BLaER1 treated with 17β-estradiol and CSF1 and Interleukin-3, amounts not matched to agents 10 nM and 100 nM (cell line): Measurements from ENCODE around the gene CGA.

Experiments
- H3K27ac ChIP-seq, 11 experiments: shearing (Covaris generic); formaldehyde crosslinking; 2 replicates each; pipeline ENCODE4 v1.8.1; 2022
- H3K27me3 ChIP-seq, 11 experiments: shearing (Covaris generic); formaldehyde crosslinking; 2 replicates each; pipeline ENCODE4 v1.8.1; 2022
- H3K36me3 ChIP-seq, 11 experiments: shearing (Covaris generic); formaldehyde crosslinking; 2 replicates each; pipeline ENCODE4 v1.8.1; 2022
- H3K4me1 ChIP-seq, 10 experiments: shearing (Covaris generic); formaldehyde crosslinking; 2 replicates each; pipeline ENCODE4 v1.8.1; 2022
- H3K4me2 ChIP-seq, 11 experiments: shearing (Covaris generic); formaldehyde crosslinking; 2 replicates each; pipeline ENCODE4 v1.8.1; 2022
- H3K4me3 ChIP-seq, 10 experiments: shearing (Covaris generic); formaldehyde crosslinking; 2 replicates each; pipeline ENCODE4 v1.8.1; 2022
- H3K9ac ChIP-seq, 11 experiments: shearing (Covaris generic); formaldehyde crosslinking; 2 replicates each; pipeline ENCODE4 v1.8.1; 2022
- H3K9me3 ChIP-seq, 11 experiments: shearing (Covaris generic); formaldehyde crosslinking; replicated peaks in 1 of 11; 2 replicates each; pipeline ENCODE4 v1.8.1; 2022
- H4K20me1 ChIP-seq, 11 experiments: shearing (Covaris generic); formaldehyde crosslinking; 2 replicates each; pipeline ENCODE4 v1.8.1; 2022
- Cebpa-rat ChIP-seq, 11 experiments: shearing (Covaris generic); IDR thresholded peaks; 2 replicates each; pipeline ENCODE4 v1.8.1; 2022

The CGA gene

GRCh38 chr6:87094576-87094975, 330 bp downstream of the CGA start:
- Histone ChIP-seq H4K20me1 (no peaks in the 10 kb centered on the region), H3K4me3 (no peak overlapping the region), H3K4me1 (peaks cover 0 to 8% (median 0%) of the 10 kb centered on the region in 10 experiments; a peak in 4 of 20 replicates), H3K27ac (no peak overlapping the region), H3K27me3 (no peaks in the 10 kb centered on the region), H3K9me3 (no peaks in the 10 kb centered on the region), H3K9ac (no peak overlapping the region), H3K36me3 (no peaks in the 10 kb centered on the region), H3K4me2 (no peak overlapping the region)
- no peak for TF ChIP-seq Cebpa-rat (IDR thresholded peaks at IDR 0.05)

DNA sequence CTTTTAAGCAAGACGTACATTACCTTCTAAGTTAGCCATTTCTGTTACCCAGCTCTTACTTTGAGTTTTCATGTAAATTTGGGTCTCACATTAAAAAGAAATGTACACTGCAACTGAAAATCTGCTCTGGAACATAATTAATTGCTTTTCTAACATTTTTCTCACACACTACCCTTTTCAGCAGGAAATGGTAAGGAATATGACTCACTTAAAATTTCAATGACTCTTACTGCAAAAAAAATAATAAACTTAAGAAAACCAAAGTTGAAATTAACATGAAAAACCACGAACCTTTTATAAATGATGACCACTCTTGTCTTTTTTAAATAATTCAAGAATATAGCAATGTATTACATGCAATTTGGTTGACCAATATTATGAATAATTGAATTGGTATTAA, 1.3 kb downstream of the CGA start:
- H4K20me1 ChIP-seq = no peaks in the 10 kb centered on the region
- H3K27ac ChIP-seq = no peak overlapping the region
- no peaks in the 10 kb centered on the region for H3K9me3 ChIP-seq
- H3K36me3 ChIP-seq = no peaks in the 10 kb centered on the region
- H3K4me3 ChIP-seq = no peak overlapping the region
- no peaks in the 10 kb centered on the region for H3K4me1 ChIP-seq
- no peak overlapping the region for H3K4me2 ChIP-seq
- TF ChIP-seq Cebpa-rat (IDR thresholded peaks at IDR 0.05) = no peak
- no peak overlapping the region for H3K9ac ChIP-seq
- no peaks in the 10 kb centered on the region for H3K27me3 ChIP-seq

GRCh38 chr6:87093199-87093598, 1.7 kb downstream of the CGA start:
- Histone ChIP-seq H3K9ac (no peak overlapping the region), H3K4me2 (no peak overlapping the region), H3K36me3 (no peaks in the 10 kb centered on the region)

GRCh38 chr6:87092435-87092834, 2.5 kb downstream of the CGA start:
- Histone ChIP-seq H3K27me3 (no peaks in the 10 kb centered on the region), H3K27ac (no peak overlapping the region), H3K36me3 (no peaks in the 10 kb centered on the region), H3K4me1 (no peaks in the 10 kb centered on the region), H3K9ac (no peak overlapping the region), H3K9me3 (no peaks in the 10 kb centered on the region), H3K4me3 (no peak overlapping the region), H4K20me1 (no peaks in the 10 kb centered on the region), H3K4me2 (no peak overlapping the region)
- no peak for TF ChIP-seq Cebpa-rat (IDR thresholded peaks at IDR 0.05)

More at GRCh38 chr6:87093199-87093598, 1.7 kb downstream of the CGA start:
- Histone ChIP-seq H3K27me3 (no peaks in the 10 kb centered on the region), H4K20me1 (no peaks in the 10 kb centered on the region), H3K9me3 (no peaks in the 10 kb centered on the region), H3K4me3 (no peak overlapping the region), H3K4me1 (no peaks in the 10 kb centered on the region), H3K27ac (no peak overlapping the region)
- no peak for TF ChIP-seq Cebpa-rat (IDR thresholded peaks at IDR 0.05)

GRCh38 chr6:87089135-87089534, 5.8 kb downstream of the CGA start:
- H3K27me3 ChIP-seq = no peaks in the 10 kb centered on the region
- H3K4me3 ChIP-seq = no peak overlapping the region
- no peak overlapping the region for H3K4me2 ChIP-seq
- TF ChIP-seq Cebpa-rat (IDR thresholded peaks at IDR 0.05) = no peak
- H3K4me1 ChIP-seq = no peaks in the 10 kb centered on the region
- no peak overlapping the region for H3K9ac ChIP-seq
- H3K36me3 ChIP-seq = no peaks in the 10 kb centered on the region
- H3K9me3 ChIP-seq = no peaks in the 10 kb centered on the region
- no peak overlapping the region for H3K27ac ChIP-seq
- no peaks in the 10 kb centered on the region for H4K20me1 ChIP-seq

GRCh38 chr6:87088076-87088475, 6.8 kb downstream of the CGA start:
- no peaks in the 10 kb centered on the region for H3K9me3 ChIP-seq
- no peak overlapping the region for H3K9ac ChIP-seq
- H4K20me1 ChIP-seq = no peaks in the 10 kb centered on the region
- H3K4me3 ChIP-seq = no peak overlapping the region
- H3K4me1 ChIP-seq = no peaks in the 10 kb centered on the region
- no peaks in the 10 kb centered on the region for H3K36me3 ChIP-seq
- H3K27ac ChIP-seq = no peak overlapping the region
- H3K4me2 ChIP-seq = no peak overlapping the region
- no peaks in the 10 kb centered on the region for H3K27me3 ChIP-seq
- TF ChIP-seq Cebpa-rat (IDR thresholded peaks at IDR 0.05) = no peak

GRCh38 chr6:87082160-87082721, 12.7 kb downstream of the CGA start:
- Histone ChIP-seq H4K20me1 (no peaks in the 10 kb centered on the region), H3K27me3 (no peaks in the 10 kb centered on the region), H3K9ac (no peak overlapping the region), H3K4me1 (no peaks in the 10 kb centered on the region), H3K4me3 (no peak overlapping the region), H3K36me3 (no peaks in the 10 kb centered on the region), H3K4me2 (no peak overlapping the region), H3K27ac (no peak overlapping the region), H3K9me3 (no peaks in the 10 kb centered on the region)
- no peak for TF ChIP-seq Cebpa-rat (IDR thresholded peaks at IDR 0.05)

GRCh38 chr6:87078983-87079616, 15.8 kb downstream of the CGA start:
- no peaks in the 10 kb centered on the region for H3K4me1 ChIP-seq
- H3K9me3 ChIP-seq = no peaks in the 10 kb centered on the region
- H3K9ac ChIP-seq = no peak overlapping the region
- TF ChIP-seq Cebpa-rat (IDR thresholded peaks at IDR 0.05) = no peak
- no peaks in the 10 kb centered on the region for H4K20me1 ChIP-seq
- H3K4me2 ChIP-seq = no peak overlapping the region
- H3K27ac ChIP-seq = no peak overlapping the region
- H3K4me3 ChIP-seq = no peak overlapping the region
- H3K27me3 ChIP-seq = no peaks in the 10 kb centered on the region
- no peaks in the 10 kb centered on the region for H3K36me3 ChIP-seq

DNA sequence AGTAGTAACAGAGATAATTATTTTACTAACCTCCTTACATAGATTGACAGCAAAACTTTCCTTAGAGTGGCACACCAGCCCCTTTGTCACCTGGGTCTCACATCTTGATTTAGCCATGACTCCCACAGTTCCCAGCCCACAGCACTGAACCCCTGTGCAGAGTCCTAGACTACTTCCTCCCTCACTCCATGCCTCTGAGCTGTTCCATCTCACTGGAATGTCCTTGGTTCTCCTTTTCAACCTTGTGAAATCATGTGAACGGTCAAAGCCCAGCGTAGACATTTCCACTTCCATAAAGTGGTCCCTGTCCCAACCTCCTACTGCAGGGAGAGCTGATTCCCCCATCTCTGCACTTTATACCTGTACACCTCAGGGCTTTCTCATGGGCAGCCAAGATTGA, 19.7 kb downstream of the CGA start:
- Histone ChIP-seq H3K4me3 (no peak overlapping the region), H3K27me3 (no peaks in the 10 kb centered on the region), H3K4me2 (no peak overlapping the region), H3K9ac (no peak overlapping the region), H3K4me1 (no peaks in the 10 kb centered on the region), H3K27ac (no peak overlapping the region), H3K9me3 (no peaks in the 10 kb centered on the region), H3K36me3 (no peaks in the 10 kb centered on the region), H4K20me1 (no peaks in the 10 kb centered on the region)
- no peak for TF ChIP-seq Cebpa-rat (IDR thresholded peaks at IDR 0.05)

GRCh38 chr6:87074101-87074621, 20.7 kb downstream of the CGA start:
- Histone ChIP-seq H3K9ac (no peak overlapping the region), H3K9me3 (no peaks in the 10 kb centered on the region), H3K36me3 (no peaks in the 10 kb centered on the region), H4K20me1 (no peaks in the 10 kb centered on the region), H3K27me3 (no peaks in the 10 kb centered on the region), H3K4me2 (no peak overlapping the region), H3K27ac (no peak overlapping the region), H3K4me3 (no peak overlapping the region), H3K4me1 (no peaks in the 10 kb centered on the region)
- no peak for TF ChIP-seq Cebpa-rat (IDR thresholded peaks at IDR 0.05)
